Neural crest cell (in vitro differentiated cells): ENCODE results near the gene CYP4A22. TPM values are rescaled to one million over a fixed set of nuclear protein-coding genes. Genes with fewer than 3 reads are reported as not detected.
"Not testable (repeated sequence)": the region's sequence is repeated elsewhere in the genome, so short reads cannot be mapped to it uniquely, and the experiment has no call there.

Source experiments
- DNase-seq: peaks from one replicate; pipeline ENCODE4 v3.0.0; 2021; ENCODE audit warnings: low read depth, mixed read lengths, low spot score
- H3K27ac Mint-ChIP-seq: one replicate; pipeline ENCODE4 v1.8.0; 2021; ENCODE audit warnings: mild to moderate bottlenecking, mixed read lengths; ENCODE audit not compliant: unreplicated experiment
- H3K27me3 Mint-ChIP-seq: 2 replicates; pipeline ENCODE4 v1.8.0; 2021; ENCODE audit warnings: low read depth, mild to moderate bottlenecking, mixed read lengths
- H3K36me3 Mint-ChIP-seq: 2 replicates; pipeline ENCODE4 v1.8.0; 2021; ENCODE audit warnings: low read depth, mild to moderate bottlenecking, mixed read lengths
- H3K4me1 Mint-ChIP-seq: 2 replicates; pipeline ENCODE4 v1.8.0; 2021; ENCODE audit warnings: mixed read lengths
- H3K4me3 Mint-ChIP-seq: one replicate; pipeline ENCODE4 v1.8.0; 2021; ENCODE audit warnings: mild to moderate bottlenecking, mixed read lengths
- H3K9me3 Mint-ChIP-seq: 2 replicates; pipeline ENCODE4 v1.8.0; 2021; ENCODE audit warnings: mixed read lengths
- long read RNA-seq: library from polyadenylated mRNA; unstranded; transcript quantifications from one replicate; pipeline ENCODE4 v2.0.0, GENCODE V29; 2020
- total RNA-seq: library from RNA; stranded (reverse); gene quantifications from 2 replicates; pipeline ENCODE4 v1.2.1, GENCODE V29; 2021
- TF ChIP-seq, protein P1 (sequence below): fragments of 200-600 bp; sonication (generic); conservative IDR thresholded peaks from 2 replicates; pipeline ENCODE4 v1.5.0; 2021; ENCODE audit warnings: antibody characterized with exemption, mild to moderate bottlenecking

Gene CYP4A22, protein sequence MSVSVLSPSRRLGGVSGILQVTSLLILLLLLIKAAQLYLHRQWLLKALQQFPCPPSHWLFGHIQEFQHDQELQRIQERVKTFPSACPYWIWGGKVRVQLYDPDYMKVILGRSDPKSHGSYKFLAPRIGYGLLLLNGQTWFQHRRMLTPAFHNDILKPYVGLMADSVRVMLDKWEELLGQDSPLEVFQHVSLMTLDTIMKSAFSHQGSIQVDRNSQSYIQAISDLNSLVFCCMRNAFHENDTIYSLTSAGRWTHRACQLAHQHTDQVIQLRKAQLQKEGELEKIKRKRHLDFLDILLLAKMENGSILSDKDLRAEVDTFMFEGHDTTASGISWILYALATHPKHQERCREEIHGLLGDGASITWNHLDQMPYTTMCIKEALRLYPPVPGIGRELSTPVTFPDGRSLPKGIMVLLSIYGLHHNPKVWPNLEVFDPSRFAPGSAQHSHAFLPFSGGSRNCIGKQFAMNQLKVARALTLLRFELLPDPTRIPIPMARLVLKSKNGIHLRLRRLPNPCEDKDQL
- not detected in 2 replicates for total RNA-seq
- long read RNA-seq = 0 reads

DNA sequence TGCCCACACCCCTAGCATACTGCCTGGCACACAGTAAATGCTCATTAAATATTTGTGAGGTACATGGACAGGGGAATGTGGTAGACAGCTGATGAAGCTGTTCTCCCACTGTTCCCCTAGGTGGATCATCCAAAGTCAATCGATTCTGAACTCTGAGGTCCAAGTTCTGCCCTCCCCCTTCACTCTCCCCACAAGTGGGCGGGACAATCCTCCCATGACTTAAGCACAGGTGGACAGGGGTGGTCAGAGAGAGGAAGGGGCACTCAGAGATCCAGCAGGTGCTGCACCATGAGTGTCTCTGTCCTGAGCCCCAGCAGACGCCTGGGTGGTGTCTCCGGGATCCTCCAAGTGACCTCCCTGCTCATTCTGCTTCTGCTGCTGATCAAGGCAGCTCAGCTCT is at the start of gene CYP4A22:
TSS of gene CYP4A22 (plus strand) at position 244 of the 400 bp plus-strand sequence. CDS start at position 289, 45 bp downstream.
- TF ChIP-seq, protein P1, sequence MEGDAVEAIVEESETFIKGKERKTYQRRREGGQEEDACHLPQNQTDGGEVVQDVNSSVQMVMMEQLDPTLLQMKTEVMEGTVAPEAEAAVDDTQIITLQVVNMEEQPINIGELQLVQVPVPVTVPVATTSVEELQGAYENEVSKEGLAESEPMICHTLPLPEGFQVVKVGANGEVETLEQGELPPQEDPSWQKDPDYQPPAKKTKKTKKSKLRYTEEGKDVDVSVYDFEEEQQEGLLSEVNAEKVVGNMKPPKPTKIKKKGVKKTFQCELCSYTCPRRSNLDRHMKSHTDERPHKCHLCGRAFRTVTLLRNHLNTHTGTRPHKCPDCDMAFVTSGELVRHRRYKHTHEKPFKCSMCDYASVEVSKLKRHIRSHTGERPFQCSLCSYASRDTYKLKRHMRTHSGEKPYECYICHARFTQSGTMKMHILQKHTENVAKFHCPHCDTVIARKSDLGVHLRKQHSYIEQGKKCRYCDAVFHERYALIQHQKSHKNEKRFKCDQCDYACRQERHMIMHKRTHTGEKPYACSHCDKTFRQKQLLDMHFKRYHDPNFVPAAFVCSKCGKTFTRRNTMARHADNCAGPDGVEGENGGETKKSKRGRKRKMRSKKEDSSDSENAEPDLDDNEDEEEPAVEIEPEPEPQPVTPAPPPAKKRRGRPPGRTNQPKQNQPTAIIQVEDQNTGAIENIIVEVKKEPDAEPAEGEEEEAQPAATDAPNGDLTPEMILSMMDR = no peak
- Mint-ChIP-seq H3K9me3 (no peaks in the 10 kb centered on the region), H3K27me3 (peaks cover 41% of the 10 kb centered on the region), H3K36me3 (no peaks in the 10 kb centered on the region), H3K4me1 (no peaks in the 10 kb centered on the region), H3K4me3 (no peak within 1 kb of the TSS), H3K27ac (no peak within 1 kb of the TSS)
- DNase-seq = no peak

DNA sequence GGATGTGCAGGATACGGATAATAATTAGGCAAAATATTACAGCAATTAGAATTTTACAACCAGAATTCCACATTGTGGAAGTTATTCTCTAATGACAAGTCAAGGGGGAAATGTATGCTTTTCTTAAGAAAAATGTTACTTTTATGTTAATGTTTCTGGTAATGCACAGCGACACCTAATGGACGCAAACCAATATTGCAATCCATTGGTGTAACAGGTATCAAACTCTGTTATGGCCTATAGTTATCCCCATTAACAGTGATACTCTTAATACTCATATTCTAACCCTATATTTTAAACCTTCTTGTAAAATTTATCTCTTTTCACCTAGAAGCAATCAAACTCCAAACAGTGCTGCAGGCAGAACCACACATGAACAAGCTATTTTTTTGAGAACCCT is 47.9 kb upstream of the CYP4A22 start:
- not testable (repeated sequence) for H3K27ac Mint-ChIP-seq, H3K4me1 Mint-ChIP-seq, H3K36me3 Mint-ChIP-seq, H3K4me3 Mint-ChIP-seq, H3K9me3 Mint-ChIP-seq
- H3K27me3 Mint-ChIP-seq = peaks cover 11% of the 10 kb centered on the region
- TF ChIP-seq, protein P1 = peak; percentile 73
- peak; percentile 42 for DNase-seq

DNA sequence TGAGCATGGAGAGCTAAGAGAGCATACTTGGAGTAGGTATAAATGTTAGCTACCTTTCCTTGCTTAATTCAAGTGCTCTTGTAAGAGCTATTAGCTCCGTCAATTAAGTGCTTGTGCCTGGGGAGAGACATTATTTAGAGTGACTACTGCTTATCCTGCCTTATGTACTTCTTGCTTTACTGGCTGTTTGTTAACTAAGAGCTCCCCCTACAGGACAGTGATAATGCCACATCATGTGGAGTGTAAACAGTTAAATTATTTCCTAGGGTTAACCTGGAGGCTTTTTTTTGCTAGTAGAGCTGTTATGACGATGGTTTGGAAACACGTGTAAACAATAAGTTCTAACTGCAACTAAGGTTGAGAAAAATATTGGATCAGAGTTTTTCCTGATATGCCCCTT is 45.8 kb upstream of the CYP4A22 start:
- H3K27ac Mint-ChIP-seq, H3K4me1 Mint-ChIP-seq, H3K9me3 Mint-ChIP-seq, H3K4me3 Mint-ChIP-seq, H3K36me3 Mint-ChIP-seq, DNase-seq: not testable (repeated sequence)
- TF ChIP-seq, protein P1 = peak; percentile 59
- peaks cover 11% of the 10 kb centered on the region for H3K27me3 Mint-ChIP-seq

DNA sequence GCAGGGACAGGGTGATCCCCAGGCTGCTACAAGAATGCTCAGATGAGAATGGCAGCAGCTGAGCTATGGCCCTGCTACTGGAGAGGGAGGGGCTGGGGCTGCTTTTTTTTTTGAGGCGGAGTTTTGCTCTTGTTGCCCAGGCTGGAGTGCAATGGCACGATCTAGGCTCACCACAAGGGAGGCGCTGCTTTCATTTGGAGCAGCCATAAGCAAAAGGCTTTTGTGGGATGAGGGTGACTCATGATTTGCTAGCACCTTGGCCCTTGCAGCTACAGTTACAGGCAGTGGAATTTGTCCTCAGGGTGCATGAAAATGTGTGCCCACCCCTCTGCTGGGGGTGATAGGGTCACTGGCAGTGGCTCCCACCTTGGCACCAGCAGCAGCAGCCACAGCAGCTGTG is 32.4 kb upstream of the CYP4A22 start:
- H3K4me1 Mint-ChIP-seq = no peaks in the 10 kb centered on the region
- TF ChIP-seq, protein P1 = no peak
- peaks cover 4% of the 10 kb centered on the region for H3K9me3 Mint-ChIP-seq
- no peaks in the 10 kb centered on the region for H3K36me3 Mint-ChIP-seq
- H3K4me3 Mint-ChIP-seq = no peak overlapping the region
- peaks cover 33% of the 10 kb centered on the region for H3K27me3 Mint-ChIP-seq
- no peak overlapping the region for H3K27ac Mint-ChIP-seq
- no peak for DNase-seq

DNA sequence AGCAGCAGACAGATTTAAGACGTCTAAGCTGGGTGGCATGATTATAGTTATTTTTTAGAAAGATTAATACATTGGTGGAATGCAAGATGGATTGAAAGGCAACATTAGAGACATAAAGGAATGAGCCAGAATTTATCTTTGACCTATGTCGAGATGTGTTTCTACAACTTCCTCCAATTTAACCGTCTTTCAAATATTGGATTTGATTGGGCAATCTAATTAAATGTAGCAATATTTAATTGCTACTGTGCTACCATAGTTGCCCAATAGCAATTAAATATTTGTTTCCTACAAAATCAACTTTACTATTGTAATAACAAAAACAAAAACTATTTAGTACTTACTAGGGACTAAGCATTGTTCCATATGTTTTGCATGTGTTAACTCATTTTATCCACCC is 30.4 kb upstream of the CYP4A22 start:
- TF ChIP-seq, protein P1 = no peak
- DNase-seq = no peak
- no peak overlapping the region for H3K4me3 Mint-ChIP-seq
- peaks cover 4% of the 10 kb centered on the region for H3K9me3 Mint-ChIP-seq
- H3K36me3 Mint-ChIP-seq = no peaks in the 10 kb centered on the region
- H3K4me1 Mint-ChIP-seq = no peaks in the 10 kb centered on the region
- peaks cover 21% of the 10 kb centered on the region for H3K27me3 Mint-ChIP-seq
- no peak overlapping the region for H3K27ac Mint-ChIP-seq

DNA sequence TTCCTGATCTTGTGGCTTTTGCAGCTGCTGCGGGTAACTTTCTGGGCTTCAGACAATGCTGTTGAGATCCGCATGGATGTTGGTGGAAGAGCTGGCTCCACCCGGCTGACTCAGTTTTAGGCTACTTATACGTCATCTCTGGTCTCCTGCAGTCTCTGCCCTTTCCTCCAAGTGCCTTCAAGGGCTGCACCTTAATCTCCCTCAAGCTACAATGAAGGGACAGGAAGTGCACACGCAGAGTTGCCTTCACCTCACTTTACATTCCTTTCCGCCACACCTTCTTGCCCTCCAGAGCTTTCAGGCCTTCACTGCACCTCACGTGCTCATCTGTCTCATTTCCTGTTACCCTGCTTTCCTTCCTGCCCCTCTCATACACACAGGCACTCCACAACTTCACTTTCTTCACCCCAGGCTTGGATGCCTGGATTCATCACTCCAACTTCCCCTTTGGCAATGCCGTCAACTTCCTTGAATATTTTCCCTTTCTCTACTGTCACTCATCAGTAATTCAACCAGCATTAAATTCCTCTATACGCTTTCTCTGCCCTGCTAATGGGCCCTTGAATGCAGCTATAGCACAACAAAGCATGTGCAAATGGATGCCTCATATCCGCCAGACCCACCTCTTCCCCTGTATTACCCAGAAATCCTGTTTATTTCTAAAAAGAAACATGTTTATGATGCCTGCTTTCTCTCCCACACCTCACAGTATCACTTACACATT is 29.2 kb upstream of the CYP4A22 start:
- not testable (repeated sequence) for DNase-seq, H3K4me1 Mint-ChIP-seq, H3K27ac Mint-ChIP-seq, H3K9me3 Mint-ChIP-seq, H3K4me3 Mint-ChIP-seq, H3K36me3 Mint-ChIP-seq
- H3K27me3 Mint-ChIP-seq = peaks cover 14% of the 10 kb centered on the region

DNA sequence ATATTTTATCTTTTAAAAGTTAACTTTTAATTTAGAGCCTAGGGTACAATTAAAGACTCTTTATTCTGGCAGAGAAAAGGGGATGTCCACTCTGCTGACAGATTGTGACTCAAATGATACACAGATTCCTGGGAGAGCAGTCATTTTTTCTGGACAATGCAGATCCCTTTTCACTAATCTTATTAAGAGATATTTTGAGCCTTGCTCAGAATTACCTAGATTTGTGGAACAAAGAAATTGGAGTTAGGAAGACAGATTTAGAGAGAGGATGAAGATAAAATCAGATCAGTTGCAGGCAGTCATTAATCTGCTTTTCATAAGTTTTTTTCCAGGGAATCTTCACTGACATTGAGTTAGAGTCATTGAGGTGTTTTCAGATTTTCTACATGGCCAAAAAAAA is 27.8 kb upstream of the CYP4A22 start:
- H3K9me3 Mint-ChIP-seq, H3K27ac Mint-ChIP-seq, H3K4me3 Mint-ChIP-seq, H3K36me3 Mint-ChIP-seq, H3K4me1 Mint-ChIP-seq, DNase-seq: not testable (repeated sequence)
- H3K27me3 Mint-ChIP-seq = peaks cover 13% of the 10 kb centered on the region
